Liver (tissue), 9 donors: ENCODE data around the gene SEC14L5. TPM values are rescaled to one million over a fixed set of nuclear protein-coding genes. Genes with fewer than 3 reads are reported as not detected.

Experiments
- DNase-seq: peaks from one replicate; pipeline ENCODE4 v3.0.0-alpha.2; 2017; ENCODE audit warnings: low spot score
- H3K27ac ChIP-seq, 2 donors: one replicate each; pipeline ENCODE4 v1.7.0; 2013; ENCODE audit warnings: inconsistent platforms in 2 of 2, low read length in 2 of 2, control low read depth in 1 of 2, low read depth in 1 of 2, mild to moderate bottlenecking in 1 of 2
- H3K27me3 ChIP-seq, 4 donors: one replicate each; pipeline versions ENCODE4 v1.6.1 to v1.7.0; 2013; ENCODE audit warnings: low read length in 3 of 4, inconsistent platforms in 1 of 4, mild to moderate bottlenecking in 1 of 4, moderate library complexity in 1 of 4; ENCODE audit not compliant: control insufficient read depth in 4 of 4, insufficient read depth in 4 of 4
- H3K36me3 ChIP-seq, 4 donors: one replicate each; pipeline versions ENCODE4 v1.6.1 to v1.7.0; 2013; ENCODE audit warnings: low read length in 3 of 4, mild to moderate bottlenecking in 3 of 4, low read depth in 1 of 4, moderate library complexity in 1 of 4; ENCODE audit not compliant: control insufficient read depth in 4 of 4, insufficient read depth in 3 of 4
- H3K4me1 ChIP-seq, 4 donors: one replicate each; pipeline versions ENCODE4 v1.6.1 to v1.7.0; 2013; ENCODE audit warnings: low read length in 3 of 4, mild to moderate bottlenecking in 3 of 4, moderate library complexity in 1 of 4; ENCODE audit not compliant: control insufficient read depth in 4 of 4, insufficient read depth in 4 of 4
- H3K4me3 ChIP-seq, 3 donors: one replicate each; pipeline versions ENCODE4 v1.6.1 to v1.7.0; 2013; ENCODE audit warnings: low read length in 3 of 3, control low read depth in 1 of 3, low read depth in 1 of 3, mild to moderate bottlenecking in 1 of 3
- H3K9ac ChIP-seq, 2 donors: one replicate each; pipeline ENCODE4 v1.7.0; 2013; ENCODE audit warnings: low read length in 2 of 2, mild to moderate bottlenecking in 2 of 2, moderate library complexity in 2 of 2, control low read depth in 1 of 2, low read depth in 1 of 2
- H3K9me3 ChIP-seq, 4 donors: one replicate each; pipeline versions ENCODE4 v1.6.1 to v1.7.0; 2013; ENCODE audit warnings: low read length in 3 of 4; ENCODE audit not compliant: control insufficient read depth in 4 of 4
- ATF3 ChIP-seq: IDR thresholded peaks from 2 replicates; pipeline ENCODE4 v1.6.1; 2016; ENCODE audit warnings: antibody characterized with exemption
- EGR1 ChIP-seq, 2 donors: IDR thresholded peaks; 2 replicates each; pipeline ENCODE4 v1.6.1; 2016 to 2018; ENCODE audit warnings: antibody characterized with exemption in 2 of 2, low read depth in 2 of 2
- HNF4G ChIP-seq: IDR thresholded peaks from 2 replicates; pipeline ENCODE4 v1.6.1; 2016; ENCODE audit warnings: antibody characterized with exemption
- RAD21 ChIP-seq, 2 donors: IDR thresholded peaks; 2 replicates each; pipeline ENCODE4 v1.6.1; 2016; ENCODE audit warnings: antibody characterized with exemption in 2 of 2, mild to moderate bottlenecking in 2 of 2
- YY1 ChIP-seq: IDR thresholded peaks from 2 replicates; pipeline ENCODE4 v1.6.1; 2016; ENCODE audit warnings: antibody characterized with exemption, mild to moderate bottlenecking
- WGBS: extraction: QIAGEN DNeasy Blood & Tissue Kit; methylation state at CpG from one replicate; pipeline ENCODE4 v1.1.7; 2013; 5-methylcytosine and 5-hydroxymethylcytosine counted together
- polyA plus RNA-seq, 2 donors: library from polyadenylated mRNA; stranded (reverse) in 1 of 2; unstranded in 1 of 2; fragments of 200-250 nt in 1 of 2; fragments of >200 nt in 1 of 2; fragmentation: Nextera tagmentation in 1 of 2; extraction: Ambion mirVana in 1 of 2; gene quantifications; one replicate each; pipeline versions ENCODE4 v1.2.1 to v1.2.3, GENCODE V29; 2013 to 2015
- total RNA-seq, 2 donors: library from RNA; depleted of rRNA; stranded (reverse); fragments of >200 nt; gene quantifications; one replicate each; pipeline ENCODE4 v1.2.3, GENCODE V29; 2014
- TF ChIP-seq, protein P1 (sequence below): fragments of 150-350 bp; IDR thresholded peaks from 2 replicates; pipeline ENCODE4 v1.5.1; 2017; ENCODE audit warnings: improper control_type of control experiment, low read depth, low read length; ENCODE audit not compliant: missing input control
- donor health status: healthy.
- donor health status: healthy.
- donor health status: healthy.
- donor health status: healthy.
- donor health status: healthy.

The SEC14L5 gene
- total and polyA plus RNA-seq, 4 donors = 0.03 to 0.65 (median 0.12) TPM

DNA sequence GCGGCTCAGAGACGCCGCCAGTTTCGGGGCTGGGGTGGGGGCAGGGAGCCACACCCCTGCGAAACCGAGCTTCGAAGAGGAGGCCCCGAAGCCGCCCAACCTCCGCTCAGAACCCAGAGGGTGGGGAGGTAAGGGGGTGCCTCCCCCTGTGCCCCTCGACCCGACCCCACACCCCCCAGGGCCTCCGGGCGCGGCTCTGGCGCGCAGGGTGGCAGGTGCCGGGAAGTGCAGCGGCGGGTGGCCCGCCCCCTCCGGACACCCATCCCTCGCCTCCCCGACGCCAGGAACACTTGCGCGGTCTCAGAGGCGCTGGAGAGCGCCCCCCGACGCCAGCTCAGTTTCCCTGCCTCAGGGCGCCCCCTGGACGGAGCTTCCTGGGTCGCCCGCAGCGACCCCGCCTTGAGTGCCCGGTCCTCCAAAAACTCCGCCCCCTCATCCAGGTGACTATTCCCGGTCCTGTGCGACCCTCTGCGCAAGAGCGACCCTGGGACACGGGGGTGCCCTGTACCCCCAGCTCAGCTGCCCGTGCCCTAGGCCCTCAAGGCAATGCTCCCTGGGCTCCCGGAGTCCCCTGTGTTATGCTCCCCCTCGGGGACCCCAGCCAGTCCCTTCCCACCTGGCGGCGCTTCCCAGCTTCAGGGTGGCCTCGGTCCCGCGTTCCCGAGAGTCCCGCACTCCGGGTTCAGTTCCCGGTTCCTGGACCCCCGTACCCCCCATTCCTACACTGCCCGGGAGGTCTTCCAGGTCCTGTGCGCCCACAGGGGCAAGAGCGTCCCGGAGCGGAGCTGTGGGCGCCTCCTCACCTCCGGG, 21.7 kb upstream of the SEC14L5 start:
- TF ChIP-seq, protein P1, sequence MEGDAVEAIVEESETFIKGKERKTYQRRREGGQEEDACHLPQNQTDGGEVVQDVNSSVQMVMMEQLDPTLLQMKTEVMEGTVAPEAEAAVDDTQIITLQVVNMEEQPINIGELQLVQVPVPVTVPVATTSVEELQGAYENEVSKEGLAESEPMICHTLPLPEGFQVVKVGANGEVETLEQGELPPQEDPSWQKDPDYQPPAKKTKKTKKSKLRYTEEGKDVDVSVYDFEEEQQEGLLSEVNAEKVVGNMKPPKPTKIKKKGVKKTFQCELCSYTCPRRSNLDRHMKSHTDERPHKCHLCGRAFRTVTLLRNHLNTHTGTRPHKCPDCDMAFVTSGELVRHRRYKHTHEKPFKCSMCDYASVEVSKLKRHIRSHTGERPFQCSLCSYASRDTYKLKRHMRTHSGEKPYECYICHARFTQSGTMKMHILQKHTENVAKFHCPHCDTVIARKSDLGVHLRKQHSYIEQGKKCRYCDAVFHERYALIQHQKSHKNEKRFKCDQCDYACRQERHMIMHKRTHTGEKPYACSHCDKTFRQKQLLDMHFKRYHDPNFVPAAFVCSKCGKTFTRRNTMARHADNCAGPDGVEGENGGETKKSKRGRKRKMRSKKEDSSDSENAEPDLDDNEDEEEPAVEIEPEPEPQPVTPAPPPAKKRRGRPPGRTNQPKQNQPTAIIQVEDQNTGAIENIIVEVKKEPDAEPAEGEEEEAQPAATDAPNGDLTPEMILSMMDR = peak; percentile 17
- TF ChIP-seq YY1 (no peak), RAD21 (IDR thresholded peaks at IDR 0.05) (peak in 1 of 2 donors; percentile 24), ATF3 (no peak)
- H3K27me3 ChIP-seq = no peaks in the 10 kb centered on the region
- peak overlapping the region in 1 of 2 donors; percentile 12 for H3K9ac ChIP-seq
- peak overlapping the region; percentile 67 to 90 (median 83) for H3K4me3 ChIP-seq
- peaks cover 9 to 46% (median 36%) of the 10 kb centered on the region in 4 donors for H3K4me1 ChIP-seq
- no peaks in the 10 kb centered on the region for H3K36me3 ChIP-seq
- no peaks in the 10 kb centered on the region for H3K9me3 ChIP-seq
- no peak for DNase-seq
- WGBS = 2% methylated on average over 64 of the region's 64 CpGs
- H3K27ac ChIP-seq = peak overlapping the region; percentile 60 to 71

- H3K9ac ChIP-seq = peak within 1 kb of the TSS in 1 of 2 donors; percentile 47
- peak within 1 kb of the TSS; percentile 85 to 92 for H3K27ac ChIP-seq
- H3K27me3 ChIP-seq = no peaks in the 10 kb centered on the region
- 3% methylated on average over 76 of the region's 76 CpGs for WGBS
- H3K4me3 ChIP-seq = peak within 1 kb of the TSS; percentile 67 to 90 (median 83)
- TF ChIP-seq EGR1 (IDR thresholded peaks at IDR 0.05; ENCODE audit: low read depth in 2 of 2) (peak in 1 of 2 donors; percentile 40), RAD21 (IDR thresholded peaks at IDR 0.05) (no peak), YY1 (no peak), HNF4G (no peak)
- TF ChIP-seq, protein P1 = no peak
- H3K36me3 ChIP-seq = no peaks in the 10 kb centered on the region
- peaks cover 9 to 46% (median 36%) of the 10 kb centered on the region in 4 donors for H3K4me1 ChIP-seq
- H3K9me3 ChIP-seq = no peaks in the 10 kb centered on the region
- peak; percentile 79 for DNase-seq
Observed at GRCh38 chr16:4936991-4937781, 20.9 kb upstream of the SEC14L5 start, which contains the start of gene PPL. TSS of gene PPL (minus strand) at chr16:4937148. CDS start at chr16:4937045, 103 bp downstream.
